8988T (cell line): ENCODE results near the gene ASIC5.
"Not testable (repeated sequence)": the region's sequence is repeated elsewhere in the genome, so short reads cannot be mapped to it uniquely, and the experiment has no call there.

Source experiments
- DNase-seq: peaks from one replicate; pipeline ENCODE4 v3.0.0; 2011

Gene ASIC5

DNA sequence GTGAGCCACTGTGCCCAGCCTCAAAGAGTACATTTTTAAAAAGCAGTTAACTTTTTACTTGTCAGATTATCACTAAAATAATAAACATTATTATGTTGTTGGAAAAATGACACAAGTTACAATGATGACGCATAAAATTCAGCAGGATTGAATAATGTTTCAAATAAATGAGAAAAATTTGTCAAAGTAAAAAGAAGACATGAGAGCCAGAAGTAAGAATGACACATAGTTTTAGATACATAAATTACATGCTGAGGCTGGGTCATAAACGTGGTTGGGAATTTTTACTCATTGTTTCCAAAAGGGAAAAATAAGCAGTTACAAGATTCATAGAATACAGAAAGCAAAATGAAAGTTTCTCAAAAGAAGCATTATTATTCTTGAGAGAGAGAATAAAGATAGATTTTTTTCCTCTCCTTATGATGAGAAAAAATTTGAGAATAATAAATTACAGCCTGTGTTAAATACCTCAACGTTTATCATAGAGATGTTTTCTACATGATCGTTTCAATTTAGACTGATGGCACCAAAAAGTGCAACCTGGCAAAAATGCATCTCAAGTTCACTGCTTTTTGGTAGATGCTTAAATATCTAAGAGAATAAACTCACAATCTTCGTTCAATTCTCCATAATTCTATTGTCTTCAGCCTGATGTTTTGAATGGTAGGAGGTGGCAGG lies 66.8 kb downstream of the ASIC5 start:
- DNase-seq = no peak

DNA sequence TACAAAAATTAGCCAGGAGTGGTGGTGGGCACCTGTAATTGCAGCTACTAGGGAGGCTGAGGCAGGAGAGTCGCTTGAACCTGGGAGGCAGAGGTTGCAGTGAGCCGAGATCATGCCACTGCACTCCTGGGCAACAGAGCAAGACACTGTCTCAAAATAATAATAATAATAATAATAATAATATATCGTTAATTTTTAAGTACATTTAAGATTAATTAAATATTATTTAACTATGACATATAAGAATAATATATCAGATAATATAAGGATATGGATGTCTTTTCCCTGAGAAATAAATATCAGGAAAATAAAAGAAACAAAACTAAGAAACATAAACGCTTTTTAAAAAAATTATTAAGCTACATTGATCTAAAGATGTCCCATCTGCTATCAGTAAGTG lies 68.5 kb downstream of the ASIC5 start:
- DNase-seq = not testable (repeated sequence)

DNA sequence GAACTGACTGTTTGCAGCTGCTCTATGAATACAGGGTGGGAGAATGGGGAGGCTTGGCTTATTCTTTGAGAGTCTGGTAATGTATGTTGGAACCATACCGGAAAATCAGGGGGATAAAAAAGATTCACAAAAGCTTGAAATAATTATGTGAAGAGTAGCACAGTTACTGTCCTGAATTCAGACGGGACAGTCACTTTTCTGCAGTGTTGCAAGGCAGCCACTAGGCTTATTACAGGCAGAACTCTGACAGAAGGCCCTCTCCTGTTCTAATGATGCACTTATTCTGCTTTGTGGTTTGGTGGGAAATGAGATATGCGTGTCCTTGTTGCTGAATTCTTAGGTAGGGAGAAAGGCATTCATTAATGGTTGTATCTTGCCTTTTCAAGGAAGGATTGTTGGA lies 70.1 kb downstream of the ASIC5 start:
- DNase-seq = peak; percentile 7

DNA sequence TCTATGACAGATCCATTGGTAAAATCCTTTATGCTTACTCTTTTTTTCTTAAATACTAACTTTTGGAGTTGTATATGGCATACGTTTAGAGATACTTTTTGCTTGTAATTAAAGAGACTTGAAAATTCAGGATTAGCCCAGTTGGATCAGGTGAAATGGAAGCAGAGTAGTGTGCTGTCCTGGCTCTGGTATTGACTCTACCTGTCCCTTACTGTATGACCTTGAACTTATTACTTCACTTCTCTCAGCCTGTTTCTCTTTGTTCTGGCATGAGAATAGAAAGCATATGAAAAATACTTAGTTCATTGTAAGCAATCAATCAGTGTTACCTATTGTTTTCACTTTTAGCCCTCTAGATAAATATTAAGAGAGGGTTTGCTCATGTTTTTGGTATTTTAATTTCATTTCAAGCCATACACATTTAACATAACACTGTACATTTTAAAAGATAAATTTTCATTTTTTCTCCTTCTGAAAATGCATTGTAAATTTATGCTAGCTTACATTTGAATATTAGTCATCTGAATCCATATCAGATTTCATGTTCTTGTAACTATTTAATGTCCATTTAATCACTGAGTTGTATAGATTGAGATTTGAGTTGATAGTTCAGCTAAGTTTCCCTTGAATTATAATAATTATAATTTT lies 71.4 kb downstream of the ASIC5 start:
- no peak for DNase-seq

DNA sequence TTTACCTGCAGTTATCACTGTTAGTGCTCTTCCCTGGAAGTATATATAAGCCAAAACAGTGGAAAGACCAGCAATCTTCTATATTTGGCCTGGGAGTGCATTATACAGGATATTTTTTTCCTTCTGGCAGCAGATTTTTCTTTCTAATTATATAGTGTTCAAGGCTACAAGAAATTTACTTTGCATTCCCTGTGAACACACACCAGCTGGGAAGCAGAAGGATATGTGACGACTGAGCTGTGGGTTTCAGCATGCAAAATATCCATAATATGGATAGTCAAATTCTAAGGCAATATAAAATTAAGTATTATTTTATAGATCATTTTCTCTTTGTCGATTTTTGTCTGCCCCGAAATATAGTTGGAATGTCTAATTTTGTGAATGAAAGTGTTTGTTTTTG lies 76.1 kb downstream of the ASIC5 start:
- DNase-seq = no peak

DNA sequence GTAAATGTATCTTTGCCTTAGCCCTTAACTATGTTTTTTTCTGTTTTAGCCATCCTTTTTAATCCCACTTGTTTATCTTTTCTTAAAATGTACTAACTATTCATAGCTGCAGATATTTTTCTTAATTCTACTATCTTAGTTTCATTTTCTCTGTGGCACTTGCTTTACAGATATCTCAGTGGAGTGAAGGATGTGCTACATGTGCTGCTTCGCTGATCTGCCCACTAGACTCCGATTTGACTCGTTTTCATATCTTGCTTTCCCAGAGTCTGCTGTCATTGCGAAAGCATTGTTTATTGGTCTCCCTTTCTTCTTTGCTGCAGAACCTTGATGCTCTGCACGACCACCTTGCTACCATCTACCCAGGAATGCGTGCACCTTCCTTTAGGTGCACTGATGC lies 76.7 kb downstream of the ASIC5 start:
- DNase-seq = no peak

DNA sequence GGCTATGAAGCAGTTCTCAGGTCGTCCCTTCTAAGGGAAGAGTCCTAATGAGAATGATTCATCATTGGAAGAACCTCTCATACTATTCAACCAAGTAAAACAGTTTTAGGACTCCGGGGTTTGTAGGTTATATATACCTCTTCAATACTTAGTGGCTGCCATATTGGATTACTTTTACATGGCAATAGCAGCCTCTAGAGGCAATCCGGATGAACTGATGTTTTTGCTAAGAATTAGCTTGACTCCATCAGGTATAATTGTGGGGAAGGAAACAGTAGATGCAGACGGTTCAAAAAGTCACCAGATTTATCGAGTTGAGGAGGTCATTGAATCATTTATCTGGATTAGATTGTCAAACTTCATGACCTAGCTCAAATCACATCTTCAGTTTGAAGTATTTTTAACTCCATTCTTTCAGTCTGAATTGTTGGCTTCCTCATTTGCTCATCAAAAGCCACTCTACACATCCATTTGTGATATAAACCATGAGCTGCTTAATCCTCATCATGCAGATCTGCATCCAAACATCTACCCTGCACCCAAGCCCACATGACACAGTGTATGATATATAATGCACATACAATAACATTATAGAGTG lies 78.9 kb downstream of the ASIC5 start:
- no peak for DNase-seq

DNA sequence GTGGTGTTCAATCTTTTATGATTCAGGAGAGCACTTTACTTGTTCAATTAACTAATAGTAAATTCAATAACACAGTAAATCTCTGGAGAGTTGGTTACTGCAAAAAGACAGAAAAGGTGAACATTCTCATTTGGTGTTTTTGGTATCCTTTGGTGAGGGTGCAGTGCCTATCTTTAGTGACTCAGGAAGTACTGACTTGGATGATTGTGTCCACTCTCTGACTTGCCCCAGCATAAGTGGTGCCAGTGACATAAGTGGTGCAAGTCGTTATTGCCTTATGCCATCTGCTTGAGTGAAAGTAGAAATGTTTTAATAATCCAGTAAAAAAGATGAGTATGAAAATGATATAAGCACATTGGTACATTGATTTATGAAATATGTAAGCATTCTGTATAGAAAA lies 80.2 kb downstream of the ASIC5 start:
- DNase-seq = no peak

DNA sequence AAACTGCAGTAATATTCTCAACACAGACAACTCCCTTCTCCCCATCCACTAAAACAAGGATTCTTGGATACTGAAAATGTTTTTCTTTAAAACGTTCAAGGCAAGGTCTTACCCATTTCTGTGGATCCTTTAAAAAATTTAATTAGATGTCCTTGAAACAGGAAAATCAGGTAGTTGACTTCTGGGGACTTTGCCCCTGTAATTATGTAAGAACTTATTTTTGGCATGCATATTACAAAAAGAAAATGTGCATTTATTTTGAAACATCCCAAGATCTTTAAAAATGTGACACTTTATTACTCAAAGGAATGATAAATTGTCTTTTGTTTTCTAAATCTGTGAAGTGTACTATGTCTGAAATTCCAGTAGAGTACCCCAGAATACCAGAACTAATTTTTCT lies 81.4 kb downstream of the ASIC5 start:
- no peak for DNase-seq

DNA sequence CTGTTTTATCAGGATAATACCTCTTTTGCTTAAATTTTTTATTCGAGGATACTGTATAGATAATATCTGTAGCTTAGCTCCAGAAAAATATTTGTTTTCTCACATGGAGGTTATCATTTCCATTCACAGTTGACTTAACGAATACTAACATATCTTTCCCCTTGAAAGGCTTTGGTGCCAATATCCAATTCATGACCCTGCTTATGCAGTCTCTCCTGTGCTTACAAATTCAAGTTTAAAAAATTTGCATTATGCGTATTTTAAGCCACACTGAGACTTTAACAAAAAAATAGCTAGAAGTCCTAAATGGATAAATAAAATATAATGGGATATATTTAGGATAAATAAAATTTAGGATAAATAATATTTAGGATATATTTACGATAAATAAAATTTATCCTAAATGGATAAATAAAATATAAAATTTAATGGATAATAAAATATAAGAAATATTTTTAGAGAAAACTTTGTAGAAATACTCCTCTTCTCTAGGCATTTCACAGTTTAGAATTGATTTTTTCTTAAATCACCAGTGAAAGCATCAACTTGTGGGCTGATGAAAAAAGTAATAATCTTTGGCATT lies 84.7 kb downstream of the ASIC5 start:
- no peak for DNase-seq

DNA sequence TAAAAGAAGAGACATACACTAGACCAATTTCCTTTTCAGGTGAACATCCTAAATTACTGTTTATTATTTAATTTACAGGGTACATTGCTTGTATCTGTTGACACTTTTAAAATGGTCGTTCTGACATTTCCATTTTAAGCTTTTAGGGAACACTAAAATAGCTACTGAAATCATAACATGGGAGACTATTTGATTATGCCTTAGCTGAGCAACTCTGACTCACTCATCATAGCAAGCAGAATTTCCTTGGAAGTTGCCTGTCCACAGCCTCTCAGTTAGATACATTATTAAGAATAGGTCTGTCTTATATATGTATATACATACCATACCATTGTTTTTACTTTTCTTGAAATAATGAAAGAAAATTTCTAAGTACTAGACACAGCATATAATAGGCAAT lies 85.3 kb downstream of the ASIC5 start:
- no peak for DNase-seq
